Left ventricle myocardium inferior (tissue), 1 donor: ENCODE data around the gene HYAL2. TPM values are rescaled to one million over a fixed set of nuclear protein-coding genes. Genes with fewer than 3 reads are reported as not detected.

ENCODE experiments used
- DNase-seq: peaks from one replicate; pipeline ENCODE4 v3.0.0-alpha.2; 2020
- H3K27ac ChIP-seq: fragments of 200-600 bp; replicated peaks from 2 replicates; pipeline ENCODE4 v1.8.0; 2021
- H3K27me3 ChIP-seq: fragments of 200-600 bp; 2 replicates; pipeline ENCODE4 v1.8.0; 2021; ENCODE audit warnings: low read depth
- H3K36me3 ChIP-seq: fragments of 200-600 bp; 2 replicates; pipeline ENCODE4 v1.8.0; 2021
- H3K4me1 ChIP-seq: fragments of 200-600 bp; 2 replicates; pipeline ENCODE4 v1.8.0; 2021
- H3K4me3 ChIP-seq: fragments of 200-600 bp; 2 replicates; pipeline ENCODE4 v1.8.0; 2021; ENCODE audit warnings: mild to moderate bottlenecking, moderate library complexity
- H3K9me3 ChIP-seq: fragments of 200-600 bp; replicated peaks from 2 replicates; pipeline ENCODE4 v1.8.0; 2021
- intact Hi-C: fragments of 100-400 bp; cut with micrococcal nuclease; formaldehyde crosslinking; loops from one replicate; pipeline ENCODE4 v1.11.0; 2022
- total RNA-seq: library from RNA; stranded (reverse); fragmentation: NEBNext Ultra II Directional; extraction: Animal tissue kit (Norgen Biotek cat#: 25700); gene quantifications from one replicate; pipeline ENCODE4 v1.2.1, GENCODE V29; 2021
- TF ChIP-seq, protein P1 (sequence below): fragments of 200-600 bp; IDR thresholded peaks from 2 replicates; pipeline ENCODE4 v1.8.0; 2021; ENCODE audit warnings: antibody characterized with exemption, mild to moderate bottlenecking, borderline replicate concordance
- donor health status: DM: no; HTN: yes; CAD: no; lungs with severe emphysema.

HYAL2 gene
- total RNA-seq, 1 donor from 2014 or later: 38.9 TPM

DNA sequence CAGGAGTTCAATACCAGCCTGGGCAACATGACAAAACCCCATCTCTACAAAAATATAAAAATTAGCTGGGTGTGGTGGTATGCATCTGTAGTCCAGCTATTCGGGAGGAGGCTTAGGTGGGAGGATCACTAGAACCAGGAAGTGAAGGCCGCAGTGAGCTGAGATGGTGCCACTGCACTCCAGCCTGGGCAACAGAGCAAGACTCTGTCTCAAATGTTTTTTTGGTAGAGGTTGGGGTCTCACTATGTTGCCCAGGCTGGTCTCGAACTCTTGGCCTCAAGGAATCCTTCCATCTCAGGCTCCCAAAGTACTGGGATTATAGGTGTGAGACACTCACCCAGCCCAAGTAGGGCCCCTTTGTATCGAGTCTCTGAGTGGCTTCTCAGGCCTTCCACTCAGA, 28.5 kb downstream of the HYAL2 start:
- Histone ChIP-seq H3K27me3 (no peaks in the 10 kb centered on the region), H3K27ac (no peak overlapping the region), H3K4me3 (no peak overlapping the region), H3K9me3 (no peaks in the 10 kb centered on the region), H3K4me1 (peaks cover 45% of the 10 kb centered on the region), H3K36me3 (peaks cover 15% of the 10 kb centered on the region)
- TF ChIP-seq, protein P1, sequence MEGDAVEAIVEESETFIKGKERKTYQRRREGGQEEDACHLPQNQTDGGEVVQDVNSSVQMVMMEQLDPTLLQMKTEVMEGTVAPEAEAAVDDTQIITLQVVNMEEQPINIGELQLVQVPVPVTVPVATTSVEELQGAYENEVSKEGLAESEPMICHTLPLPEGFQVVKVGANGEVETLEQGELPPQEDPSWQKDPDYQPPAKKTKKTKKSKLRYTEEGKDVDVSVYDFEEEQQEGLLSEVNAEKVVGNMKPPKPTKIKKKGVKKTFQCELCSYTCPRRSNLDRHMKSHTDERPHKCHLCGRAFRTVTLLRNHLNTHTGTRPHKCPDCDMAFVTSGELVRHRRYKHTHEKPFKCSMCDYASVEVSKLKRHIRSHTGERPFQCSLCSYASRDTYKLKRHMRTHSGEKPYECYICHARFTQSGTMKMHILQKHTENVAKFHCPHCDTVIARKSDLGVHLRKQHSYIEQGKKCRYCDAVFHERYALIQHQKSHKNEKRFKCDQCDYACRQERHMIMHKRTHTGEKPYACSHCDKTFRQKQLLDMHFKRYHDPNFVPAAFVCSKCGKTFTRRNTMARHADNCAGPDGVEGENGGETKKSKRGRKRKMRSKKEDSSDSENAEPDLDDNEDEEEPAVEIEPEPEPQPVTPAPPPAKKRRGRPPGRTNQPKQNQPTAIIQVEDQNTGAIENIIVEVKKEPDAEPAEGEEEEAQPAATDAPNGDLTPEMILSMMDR: no peak
- intact Hi-C loops: no loop called here
- no peak for DNase-seq

DNA sequence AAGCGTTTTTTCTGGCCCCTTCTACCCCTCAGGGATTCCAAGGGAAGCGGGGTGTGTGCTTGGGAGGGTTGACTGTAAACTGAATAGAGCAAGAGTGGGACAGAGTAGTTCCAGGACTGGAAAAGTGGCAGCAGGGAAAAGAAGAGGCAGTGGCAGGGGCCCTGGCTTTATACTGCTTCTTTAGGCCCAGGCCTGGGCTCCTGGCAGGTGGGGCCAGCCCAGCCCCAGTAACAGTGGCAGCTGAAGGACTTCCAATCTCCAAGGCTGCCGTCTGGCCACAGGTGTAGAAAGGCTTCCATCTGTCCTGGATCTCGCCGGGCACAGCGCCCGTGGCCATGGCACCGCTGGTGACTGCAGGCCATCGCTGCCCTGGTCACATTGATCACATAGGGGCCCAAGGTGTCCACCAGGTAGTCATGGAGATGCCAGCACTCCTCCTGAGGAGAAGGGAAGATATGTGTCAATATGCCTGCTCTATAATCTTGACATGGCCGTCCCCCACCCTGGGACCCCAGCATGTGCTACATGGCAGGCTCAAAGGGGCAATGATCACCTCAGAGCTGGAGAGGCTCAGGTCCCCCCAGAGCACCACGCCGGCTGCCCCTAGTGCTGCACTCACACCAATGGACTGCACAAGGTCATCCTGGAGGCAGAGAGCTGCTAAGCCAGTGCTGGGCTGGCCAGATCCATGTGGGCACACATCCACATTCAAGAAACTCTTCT, 29.3 kb downstream of the HYAL2 start:
- Histone ChIP-seq H3K4me1 (peaks cover 37% of the 10 kb centered on the region), H3K9me3 (no peaks in the 10 kb centered on the region), H3K4me3 (peak overlapping the region; percentile 95), H3K27ac (peak overlapping the region; percentile 93), H3K27me3 (no peaks in the 10 kb centered on the region), H3K36me3 (peaks cover 23% of the 10 kb centered on the region)
- TF ChIP-seq, protein P1: no peak
- intact Hi-C loops: no loop called here
- peak; percentile 18 for DNase-seq

DNA sequence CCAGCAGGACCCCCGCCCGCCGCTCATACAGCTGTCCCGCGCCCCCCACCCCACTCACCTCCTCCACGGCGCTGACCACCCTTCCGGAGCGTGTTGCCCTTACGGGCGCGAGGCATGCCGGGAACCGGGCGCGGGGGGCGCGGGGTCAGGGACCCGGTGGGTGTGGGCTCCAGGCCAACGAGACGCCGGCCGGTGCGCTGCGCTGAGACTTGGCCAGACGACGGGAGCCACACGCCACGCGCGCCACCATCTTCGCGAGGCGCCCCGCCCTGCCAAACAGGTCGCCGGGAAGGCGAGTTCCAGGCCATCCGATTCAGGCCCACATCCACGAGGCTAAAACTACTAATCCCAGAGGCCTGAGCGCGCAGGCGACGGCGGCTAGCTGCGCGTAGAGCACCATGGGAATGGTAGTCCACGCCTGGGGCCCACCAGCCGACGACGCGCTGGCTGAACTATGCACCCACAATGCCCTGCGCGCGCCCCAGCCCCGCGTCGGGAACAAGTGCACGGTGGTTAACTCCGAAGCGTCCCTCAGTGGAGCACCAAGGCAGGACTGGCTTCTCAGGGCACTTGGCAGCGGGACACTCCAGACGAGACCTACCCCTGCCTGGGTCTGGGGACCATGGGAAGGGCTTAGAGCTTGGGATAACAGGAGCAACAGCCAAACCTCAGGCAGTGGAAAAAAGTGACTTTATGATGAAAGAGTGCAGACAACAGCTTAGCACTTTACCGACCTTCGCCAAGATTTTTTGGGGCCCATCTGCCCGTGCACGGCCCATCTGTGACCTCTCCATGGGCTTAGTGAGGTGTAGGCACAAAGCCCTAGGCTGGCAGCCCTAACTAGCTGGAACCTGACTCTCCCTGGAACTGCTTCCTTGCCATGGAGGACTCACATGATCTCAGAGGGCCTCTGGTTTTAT, 30.1 kb downstream of the HYAL2 start, which contains the start of gene IFRD2:
Gene IFRD2 (minus strand): TSS at position 271 of the 920 bp plus-strand sequence. CDS start 155 bp downstream, at position 116.
- TF ChIP-seq, protein P1: no peak
- no peaks in the 10 kb centered on the region for H3K9me3 ChIP-seq
- no peaks in the 10 kb centered on the region for H3K27me3 ChIP-seq
- H3K4me3 ChIP-seq: peak within 1 kb of the TSS; percentile 95
- H3K4me1 ChIP-seq: peaks cover 40% of the 10 kb centered on the region
- peak; percentile 97 for DNase-seq
- intact Hi-C loops: no loop called here
- peak within 1 kb of the TSS; percentile 93 for H3K27ac ChIP-seq
- peaks cover 29% of the 10 kb centered on the region for H3K36me3 ChIP-seq

DNA sequence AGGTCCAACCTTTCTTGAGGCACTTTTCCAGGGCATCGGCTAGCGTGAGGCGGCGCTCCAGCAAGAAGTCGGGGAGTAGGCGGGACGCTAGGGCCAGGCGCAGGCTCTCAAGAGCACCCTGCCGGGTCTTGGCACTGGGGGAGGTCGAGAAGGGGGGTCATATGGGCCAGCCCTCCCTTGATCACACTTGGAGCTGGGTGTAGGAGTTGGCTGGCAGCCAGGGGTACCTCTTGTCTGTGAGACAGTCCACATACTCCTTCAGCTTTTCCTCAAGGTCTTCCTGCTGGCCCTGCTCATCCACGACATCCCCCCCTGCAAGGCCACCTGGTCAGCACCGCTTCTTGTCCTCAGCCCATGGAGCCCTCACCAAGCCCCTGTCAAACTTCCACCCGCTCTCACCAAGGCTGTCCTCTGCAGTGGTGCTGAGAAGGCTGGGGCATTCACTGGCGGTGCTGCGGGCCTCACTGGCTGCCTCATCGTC, 32.3 kb downstream of the HYAL2 start:
- no peaks in the 10 kb centered on the region for H3K27me3 ChIP-seq
- peak overlapping the region; percentile 93 for H3K27ac ChIP-seq
- DNase-seq: peak; percentile 14
- intact Hi-C loops: no loop called here
- TF ChIP-seq, protein P1: no peak
- H3K9me3 ChIP-seq: no peaks in the 10 kb centered on the region
- H3K4me3 ChIP-seq: no peak overlapping the region
- H3K4me1 ChIP-seq: peaks cover 62% of the 10 kb centered on the region
- H3K36me3 ChIP-seq: peaks cover 29% of the 10 kb centered on the region

DNA sequence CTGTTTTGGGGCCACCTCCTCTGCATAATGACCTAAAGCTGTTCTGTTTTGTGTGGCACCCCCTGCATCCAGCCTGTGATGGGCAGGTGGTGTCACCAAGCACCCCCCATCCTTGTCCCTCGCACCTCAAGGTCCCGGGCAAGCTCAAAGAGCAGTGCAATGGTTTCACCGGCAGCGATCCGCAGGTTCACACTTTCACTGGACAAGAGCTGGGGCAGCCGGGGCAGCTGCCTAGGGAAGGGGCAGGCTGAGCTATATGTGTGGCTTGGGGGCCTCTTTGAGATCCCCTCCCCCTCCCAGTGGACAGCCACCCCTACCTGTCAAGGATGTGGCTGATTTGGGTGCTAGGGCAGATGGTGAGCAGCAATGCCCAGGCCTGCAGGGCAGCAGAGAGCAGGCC, 33.4 kb downstream of the HYAL2 start:
- no peaks in the 10 kb centered on the region for H3K27me3 ChIP-seq
- no peak overlapping the region for H3K4me3 ChIP-seq
- no peaks in the 10 kb centered on the region for H3K9me3 ChIP-seq
- intact Hi-C loops: no loop called here
- H3K4me1 ChIP-seq: peaks cover 66% of the 10 kb centered on the region
- peak overlapping the region; percentile 86 for H3K27ac ChIP-seq
- TF ChIP-seq, protein P1: no peak
- DNase-seq: no peak
- peaks cover 29% of the 10 kb centered on the region for H3K36me3 ChIP-seq
